Measurements from ENCODE around the gene MAST3.

GRCh38 chr19:18113827-18114226, 16.2 kb downstream of the MAST3 start:
- TF ChIP-seq SUZ12 (IDR thresholded peaks at IDR 0.05; ENCODE audit: extremely low read depth, insufficient read depth, insufficient read length) (no peak), YY1 (IDR thresholded peaks at IDR 0.05; ENCODE audit: insufficient read depth, insufficient read length) (no peak)
